OCI-LY3 (cell line): ENCODE data around the gene CCDC102A.

ENCODE experiments used
- EZH2phosphoT487 ChIP-seq: fragments of 200-600 bp; shearing (Covaris generic); IDR thresholded peaks from 2 replicates; pipeline ENCODE4 v1.6.1; 2018; ENCODE audit warnings: antibody characterized with exemption, mixed run types, low read depth
- TF ChIP-seq, protein P1 (sequence below): fragments of 200-600, 300-600 bp; sonication (generic); IDR thresholded peaks from 2 replicates; pipeline ENCODE4 v1.5.1; 2014; ENCODE audit warnings: antibody characterized with exemption, low read length, low read depth

GRCh38 chr16:57549730-57550129 is 13.4 kb upstream of the CCDC102A start:
- TF ChIP-seq, protein P1, sequence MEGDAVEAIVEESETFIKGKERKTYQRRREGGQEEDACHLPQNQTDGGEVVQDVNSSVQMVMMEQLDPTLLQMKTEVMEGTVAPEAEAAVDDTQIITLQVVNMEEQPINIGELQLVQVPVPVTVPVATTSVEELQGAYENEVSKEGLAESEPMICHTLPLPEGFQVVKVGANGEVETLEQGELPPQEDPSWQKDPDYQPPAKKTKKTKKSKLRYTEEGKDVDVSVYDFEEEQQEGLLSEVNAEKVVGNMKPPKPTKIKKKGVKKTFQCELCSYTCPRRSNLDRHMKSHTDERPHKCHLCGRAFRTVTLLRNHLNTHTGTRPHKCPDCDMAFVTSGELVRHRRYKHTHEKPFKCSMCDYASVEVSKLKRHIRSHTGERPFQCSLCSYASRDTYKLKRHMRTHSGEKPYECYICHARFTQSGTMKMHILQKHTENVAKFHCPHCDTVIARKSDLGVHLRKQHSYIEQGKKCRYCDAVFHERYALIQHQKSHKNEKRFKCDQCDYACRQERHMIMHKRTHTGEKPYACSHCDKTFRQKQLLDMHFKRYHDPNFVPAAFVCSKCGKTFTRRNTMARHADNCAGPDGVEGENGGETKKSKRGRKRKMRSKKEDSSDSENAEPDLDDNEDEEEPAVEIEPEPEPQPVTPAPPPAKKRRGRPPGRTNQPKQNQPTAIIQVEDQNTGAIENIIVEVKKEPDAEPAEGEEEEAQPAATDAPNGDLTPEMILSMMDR = no peak
- no peak for TF ChIP-seq EZH2phosphoT487
